ENCODE measurements around the gene TMEM202.

- no peak for TF ChIP-seq POLR2A (IDR thresholded peaks at IDR 0.05)
- no peak for TF ChIP-seq EP300 (IDR thresholded peaks at IDR 0.05)
- no peak for TF ChIP-seq CTCF (IDR thresholded peaks at IDR 0.05)
- TF ChIP-seq POLR2AphosphoS5 (IDR thresholded peaks at IDR 0.05), result no peak
These were observed 23.4 kb downstream of the TMEM202 start for GRCh38 chr15:72421484-72421883.

Measured in sigmoid colon (tissue), 4 donors.